T-helper 17 cell (primary cell): Measurements from ENCODE around the gene PTPRG. TPM values are rescaled to one million over a fixed set of nuclear protein-coding genes. Genes with fewer than 3 reads are reported as not detected.

Experiments used
- ATAC-seq: fragments of 150-1000 bp; cut with Tn5 transposase; 2 replicates; pipeline ENCODE4 v1.10.0; 2021; ENCODE audit warnings: mild to moderate bottlenecking, moderate library complexity
- DNase-seq, 3 donors: peaks; one replicate each; pipeline versions ENCODE4 v3.0.0 to v3.0.0-alpha.2; 2020 to 2021
- H3K9me3 ChIP-seq: one replicate; pipeline ENCODE4 v1.7.0; 2013; ENCODE audit warnings: low read length, mild to moderate bottlenecking; ENCODE audit not compliant: control insufficient read depth, poor library complexity, severe bottlenecking
- H3K27ac Mint-ChIP-seq: one replicate; pipeline ENCODE4 v1.8.0; 2022; ENCODE audit warnings: mild to moderate bottlenecking, moderate library complexity, mixed read lengths
- H3K27me3 Mint-ChIP-seq: one replicate; pipeline ENCODE4 v1.8.0; 2022; ENCODE audit warnings: mixed read lengths
- H3K36me3 Mint-ChIP-seq: one replicate; pipeline ENCODE4 v1.8.0; 2022; ENCODE audit warnings: low read depth, mixed read lengths
- H3K4me1 Mint-ChIP-seq: one replicate; pipeline ENCODE4 v1.8.0; 2022; ENCODE audit warnings: mild to moderate bottlenecking, mixed read lengths
- H3K4me3 Mint-ChIP-seq: one replicate; pipeline ENCODE4 v1.8.0; 2022; ENCODE audit warnings: mild to moderate bottlenecking, moderate library complexity, mixed read lengths
- total RNA-seq, 4 donors: library from RNA in 2 of 4; stranded (reverse) in 2 of 4; gene quantifications; one replicate each; pipeline ENCODE4 v1.2.3 and lab custom pipeline; 2022 to 2026

The PTPRG gene
- total RNA-seq, 2 donors from 2014 or later: 0.02 TPM; not detected in 1

DNA sequence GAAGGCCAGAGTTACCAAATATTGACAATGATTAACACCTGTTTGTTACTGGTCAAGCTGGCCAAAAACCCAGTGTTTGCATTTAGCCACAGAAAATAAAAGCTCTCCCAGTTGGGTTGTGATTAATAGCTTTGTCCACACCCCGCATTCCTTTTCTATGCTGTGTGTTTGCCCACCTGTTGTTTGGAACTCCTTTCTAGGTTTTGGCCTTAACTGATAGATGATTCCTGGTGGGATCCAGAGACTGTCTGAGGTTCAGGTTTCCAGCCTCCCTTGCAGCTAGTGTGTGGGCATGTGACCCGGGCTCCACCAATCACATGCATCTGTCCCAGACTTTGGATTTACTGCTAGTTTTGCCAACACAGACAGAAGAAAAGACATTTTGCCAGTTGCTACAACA, 83.8 kb downstream of the PTPRG start:
- Mint-ChIP-seq H3K36me3 (no peaks in the 10 kb centered on the region), H3K27ac (no peak overlapping the region), H3K4me1 (no peaks in the 10 kb centered on the region), H3K4me3 (no peak overlapping the region), H3K27me3 (no peaks in the 10 kb centered on the region)
- H3K9me3 ChIP-seq: no peaks in the 10 kb centered on the region
- ATAC-seq (no peak), DNase-seq (no peak)

DNA sequence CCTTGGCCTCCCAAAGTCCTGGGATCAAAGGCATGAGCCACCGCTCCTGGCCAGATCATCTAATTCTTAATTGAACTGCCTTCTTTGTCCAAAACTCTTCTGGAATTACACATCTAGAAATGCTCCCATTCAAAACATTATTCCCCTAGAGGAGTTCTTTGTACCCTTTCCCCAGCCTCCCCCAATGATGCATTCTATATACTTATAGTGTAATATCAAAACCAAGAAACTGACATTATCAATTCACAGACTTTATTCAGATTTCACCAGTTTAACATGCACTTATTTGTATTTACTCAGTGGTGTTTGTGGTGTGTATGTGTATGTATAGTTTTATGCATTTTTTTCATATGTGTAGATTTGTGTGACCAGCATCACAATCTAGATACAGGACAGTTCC, 85.0 kb downstream of the PTPRG start:
- no peak for ATAC-seq
- no peak for DNase-seq
- H3K4me3 Mint-ChIP-seq: no peak overlapping the region
- no peak overlapping the region for H3K27ac Mint-ChIP-seq
- no peaks in the 10 kb centered on the region for H3K27me3 Mint-ChIP-seq
- no peaks in the 10 kb centered on the region for H3K36me3 Mint-ChIP-seq
- no peaks in the 10 kb centered on the region for H3K9me3 ChIP-seq
- H3K4me1 Mint-ChIP-seq: no peaks in the 10 kb centered on the region

DNA sequence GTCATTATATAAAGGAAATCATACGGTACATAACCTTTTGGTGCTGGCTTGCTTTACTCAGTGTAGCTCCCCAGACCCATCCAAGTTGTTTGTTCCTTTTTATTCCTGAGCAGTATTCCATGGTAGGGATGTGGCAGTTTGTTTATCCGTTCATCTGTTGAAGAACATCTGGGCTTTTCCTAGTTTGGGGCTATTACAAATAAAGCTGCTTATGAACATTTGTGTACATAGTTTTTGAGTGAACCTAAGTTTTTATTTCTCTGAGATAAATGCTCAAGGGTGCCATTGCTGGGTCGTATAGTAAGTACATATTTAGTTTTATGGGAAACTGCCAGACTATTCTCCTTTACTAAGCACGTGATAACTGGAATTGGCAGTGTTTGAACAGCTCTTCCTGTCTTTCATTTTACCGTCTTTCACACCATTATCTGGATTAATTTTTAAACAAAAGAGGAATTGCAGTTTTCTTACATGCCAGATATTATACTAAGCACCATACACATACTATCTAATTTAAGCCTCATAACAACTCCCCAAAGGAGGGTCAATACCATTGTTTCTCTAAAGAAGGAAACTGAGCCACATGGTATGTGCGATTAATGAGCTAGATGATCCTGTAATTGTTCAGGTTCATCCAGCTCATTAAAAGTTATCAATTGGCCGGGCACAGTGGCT, 85.6 kb downstream of the PTPRG start:
- no peak overlapping the region for H3K4me3 Mint-ChIP-seq
- ATAC-seq: no peak
- no peak overlapping the region for H3K27ac Mint-ChIP-seq
- no peaks in the 10 kb centered on the region for H3K27me3 Mint-ChIP-seq
- no peaks in the 10 kb centered on the region for H3K36me3 Mint-ChIP-seq
- no peaks in the 10 kb centered on the region for H3K9me3 ChIP-seq
- no peak for DNase-seq
- H3K4me1 Mint-ChIP-seq: no peaks in the 10 kb centered on the region

DNA sequence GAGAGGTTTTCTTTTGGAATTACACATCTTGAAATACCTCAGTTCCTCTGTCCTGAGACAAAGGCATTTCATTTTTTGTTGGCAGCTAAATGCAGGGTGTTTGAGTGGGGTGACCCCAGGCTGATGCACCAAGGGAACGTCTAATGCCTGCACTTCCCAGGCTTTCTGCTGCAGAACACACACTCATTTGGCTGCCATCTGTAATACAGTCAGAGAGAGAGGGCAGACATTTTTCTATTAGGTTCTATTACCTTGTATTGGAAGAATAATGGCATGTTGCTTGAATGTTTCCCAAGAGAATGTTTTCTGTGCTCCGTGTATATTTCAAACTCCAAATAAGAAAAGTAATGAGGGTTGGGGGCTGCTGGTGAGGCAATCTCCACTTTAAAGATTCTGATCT, 87.1 kb downstream of the PTPRG start:
- ATAC-seq (no peak), DNase-seq (no peak)
- Mint-ChIP-seq H3K36me3 (no peaks in the 10 kb centered on the region), H3K4me1 (no peaks in the 10 kb centered on the region), H3K27ac (no peak overlapping the region), H3K27me3 (no peaks in the 10 kb centered on the region), H3K4me3 (no peak overlapping the region)
- no peaks in the 10 kb centered on the region for H3K9me3 ChIP-seq

DNA sequence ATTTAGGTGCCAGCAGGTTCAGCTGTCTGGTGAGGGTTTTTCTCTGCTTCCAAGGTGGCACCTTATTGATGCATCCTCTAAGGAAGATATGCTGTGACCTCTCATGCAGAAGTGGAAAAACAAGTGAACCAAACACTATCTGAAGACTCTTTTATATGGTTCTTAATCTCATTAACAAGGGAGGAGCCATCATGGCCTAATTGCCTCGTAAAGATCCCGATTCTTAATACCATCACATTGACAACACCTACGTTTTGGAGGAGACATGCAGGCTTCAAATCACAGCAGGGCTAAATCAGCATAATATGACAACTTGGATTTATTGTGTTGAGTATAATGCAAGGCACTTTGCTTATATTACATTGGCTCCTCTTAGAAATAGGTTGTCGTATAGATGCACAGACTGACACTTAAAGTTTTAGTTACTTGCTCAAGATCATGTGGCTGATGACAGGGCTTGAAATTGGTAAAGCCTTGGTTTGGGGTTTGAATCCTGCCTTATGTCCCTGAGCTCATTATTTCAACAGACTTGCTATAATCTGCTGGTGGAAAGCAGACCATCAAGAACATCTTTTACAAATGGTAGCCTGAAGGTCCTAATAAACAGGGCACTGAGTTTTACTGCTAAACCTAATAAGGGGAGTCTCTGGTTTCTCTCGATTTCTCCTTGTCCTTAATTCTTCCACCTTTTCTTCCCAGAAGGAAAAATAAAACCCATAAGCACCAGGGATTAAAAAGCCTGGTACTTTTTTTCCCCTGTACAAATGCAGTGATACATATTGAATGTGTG, 88.2 kb downstream of the PTPRG start:
- no peaks in the 10 kb centered on the region for H3K4me1 Mint-ChIP-seq
- no peaks in the 10 kb centered on the region for H3K36me3 Mint-ChIP-seq
- ATAC-seq: no peak

DNA sequence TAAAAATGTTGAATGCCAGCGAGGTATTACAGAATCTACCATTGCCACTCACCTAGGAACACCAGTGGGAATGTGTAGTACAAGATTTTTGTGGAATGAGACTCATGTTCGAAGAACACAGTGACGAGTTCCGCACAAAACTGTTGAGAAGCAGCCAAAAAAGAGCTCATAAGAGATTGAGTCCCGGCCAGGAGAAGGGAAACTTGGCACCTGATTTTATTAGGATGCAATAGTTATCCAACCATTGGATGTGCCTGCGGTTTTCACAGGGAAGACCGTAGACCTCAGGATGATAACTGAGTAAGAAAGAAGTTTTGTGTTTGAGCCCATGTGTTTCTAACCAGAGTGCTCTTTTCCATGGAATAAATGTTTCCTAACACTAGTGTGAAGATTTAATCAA, 88.9 kb downstream of the PTPRG start:
- no peaks in the 10 kb centered on the region for H3K36me3 Mint-ChIP-seq
- no peaks in the 10 kb centered on the region for H3K4me1 Mint-ChIP-seq
- no peak for DNase-seq
- H3K4me3 Mint-ChIP-seq: no peak overlapping the region
- no peak for ATAC-seq
- H3K27me3 Mint-ChIP-seq: no peaks in the 10 kb centered on the region
- no peak overlapping the region for H3K27ac Mint-ChIP-seq
- no peaks in the 10 kb centered on the region for H3K9me3 ChIP-seq

More for the DNA sequence above, 88.2 kb downstream of the PTPRG start:
- DNase-seq: no peak
- Mint-ChIP-seq H3K4me3 (no peak overlapping the region), H3K27me3 (no peaks in the 10 kb centered on the region), H3K27ac (no peak overlapping the region)
- H3K9me3 ChIP-seq: no peaks in the 10 kb centered on the region

DNA sequence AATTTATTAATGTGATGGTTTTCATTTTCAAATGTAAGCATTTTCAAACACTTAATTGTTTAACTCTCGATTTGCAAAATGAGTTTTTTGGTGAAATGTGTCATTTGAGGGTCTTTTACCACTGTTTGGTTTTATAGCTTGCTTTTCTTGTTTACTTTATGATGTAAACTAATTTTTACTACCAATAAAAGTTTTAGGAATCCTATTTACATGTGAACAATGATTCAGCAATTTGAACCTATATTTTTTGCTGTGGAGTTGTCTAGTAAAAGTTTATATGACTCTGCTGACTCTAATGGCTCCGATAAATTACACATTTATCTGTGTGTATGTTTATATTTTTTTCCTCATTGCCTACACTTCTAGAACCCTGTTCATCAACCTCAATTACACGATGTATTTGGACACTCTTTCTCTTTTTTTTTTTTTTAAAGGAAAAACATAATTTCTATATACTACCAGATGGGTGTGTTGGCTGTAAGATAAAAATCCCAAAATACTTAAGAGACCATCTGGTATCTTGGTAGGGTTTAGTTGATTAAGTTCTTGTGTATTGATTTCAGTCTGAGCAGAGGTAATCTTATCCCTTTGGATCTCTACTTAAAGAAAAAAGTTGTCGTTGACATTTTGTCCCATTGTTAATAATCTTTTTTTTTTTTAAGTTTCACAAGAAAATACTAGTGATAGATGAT, 89.5 kb downstream of the PTPRG start:
- Mint-ChIP-seq H3K27ac (no peak overlapping the region), H3K36me3 (no peaks in the 10 kb centered on the region), H3K4me1 (no peaks in the 10 kb centered on the region), H3K4me3 (no peak overlapping the region), H3K27me3 (no peaks in the 10 kb centered on the region)
- no peaks in the 10 kb centered on the region for H3K9me3 ChIP-seq
- no peak for ATAC-seq
- DNase-seq: no peak

DNA sequence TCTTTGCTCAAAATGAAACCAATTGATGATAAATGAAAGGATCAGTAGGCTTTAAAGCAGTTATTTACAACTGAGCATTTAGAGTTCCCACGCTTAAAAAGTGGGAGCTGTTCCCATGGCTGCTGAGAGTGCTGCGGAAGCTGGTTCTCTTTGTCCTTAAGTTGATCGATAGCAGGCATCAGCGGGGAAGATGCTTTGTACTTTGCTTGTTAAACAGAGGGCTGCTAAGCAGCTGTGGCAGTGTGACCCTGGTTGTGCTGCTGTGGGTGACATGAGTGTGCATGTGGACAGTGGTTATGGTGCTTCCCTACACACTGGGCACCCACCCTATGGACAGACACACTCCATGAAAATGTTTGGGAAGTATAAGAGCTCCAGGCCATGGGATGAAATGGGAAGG, 96.3 kb downstream of the PTPRG start:
- DNase-seq (no peak), ATAC-seq (no peak)
- no peak overlapping the region for H3K27ac Mint-ChIP-seq
- no peaks in the 10 kb centered on the region for H3K27me3 Mint-ChIP-seq
- H3K9me3 ChIP-seq: no peaks in the 10 kb centered on the region
- H3K36me3 Mint-ChIP-seq: no peaks in the 10 kb centered on the region
- H3K4me1 Mint-ChIP-seq: no peaks in the 10 kb centered on the region
- H3K4me3 Mint-ChIP-seq: no peak overlapping the region

DNA sequence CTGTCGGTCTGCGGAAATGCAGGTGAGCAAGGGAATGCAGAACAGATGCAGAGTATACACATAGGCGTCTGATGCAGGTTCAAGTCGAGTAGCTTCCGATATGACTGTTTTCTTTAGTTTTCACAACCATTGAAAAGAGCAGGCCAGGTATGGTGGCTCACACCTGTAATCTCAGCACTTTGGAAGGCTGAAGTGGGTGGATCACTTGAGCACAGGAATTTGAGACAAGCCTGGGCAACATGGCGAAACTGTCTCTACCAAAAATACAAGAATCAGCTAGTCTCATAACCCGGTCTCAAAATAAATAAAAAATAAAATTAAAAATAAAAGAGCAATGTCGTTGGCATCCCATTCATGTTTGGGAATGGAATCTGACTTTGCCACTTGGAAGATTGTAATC, 101.5 kb downstream of the PTPRG start:
- no peak for ATAC-seq
- no peaks in the 10 kb centered on the region for H3K36me3 Mint-ChIP-seq

DNA sequence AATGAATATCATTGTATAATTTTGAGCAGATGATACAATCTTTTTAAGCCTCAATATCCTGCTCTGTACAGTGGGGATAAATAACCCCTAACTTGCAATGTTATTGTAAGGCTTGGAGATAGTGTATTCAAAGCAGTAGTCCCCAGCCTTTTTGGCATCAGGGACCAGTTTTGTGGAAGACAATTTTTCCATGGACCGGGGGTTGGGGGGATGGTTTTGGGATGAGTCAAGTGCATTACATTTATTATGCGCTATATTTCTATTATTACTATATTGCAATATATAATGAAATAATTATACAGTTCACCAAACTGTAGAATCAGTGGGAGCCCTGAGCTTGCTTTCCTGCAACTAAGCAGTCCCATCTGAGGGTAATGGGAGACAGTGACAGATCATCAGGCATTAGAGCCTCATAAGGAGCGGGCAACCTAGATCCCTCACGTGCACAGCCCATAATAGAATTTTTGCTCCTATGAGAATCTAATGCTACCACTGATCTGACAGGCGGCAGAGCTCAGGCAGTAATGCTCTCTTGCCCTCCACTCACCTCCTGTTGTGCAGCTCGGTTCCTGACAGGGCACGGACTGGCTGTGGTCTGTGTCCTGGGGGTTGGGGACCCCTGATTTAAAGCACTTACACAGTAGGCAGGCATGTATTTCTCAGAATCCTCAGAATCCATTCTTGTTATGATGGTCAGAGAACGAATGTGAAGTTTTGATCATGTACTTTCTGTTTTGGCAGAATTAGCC, 102.2 kb downstream of the PTPRG start:
- no peaks in the 10 kb centered on the region for H3K36me3 Mint-ChIP-seq
- ATAC-seq (no peak), DNase-seq (no peak)
- H3K9me3 ChIP-seq: no peaks in the 10 kb centered on the region
- H3K27ac Mint-ChIP-seq: no peak overlapping the region
- no peaks in the 10 kb centered on the region for H3K4me1 Mint-ChIP-seq
- H3K4me3 Mint-ChIP-seq: no peak overlapping the region
- no peaks in the 10 kb centered on the region for H3K27me3 Mint-ChIP-seq

More for the DNA sequence above, 101.5 kb downstream of the PTPRG start:
- no peak for DNase-seq
- no peaks in the 10 kb centered on the region for H3K4me1 Mint-ChIP-seq
- no peak overlapping the region for H3K4me3 Mint-ChIP-seq
- no peak overlapping the region for H3K27ac Mint-ChIP-seq
- no peaks in the 10 kb centered on the region for H3K9me3 ChIP-seq
- H3K27me3 Mint-ChIP-seq: no peaks in the 10 kb centered on the region

DNA sequence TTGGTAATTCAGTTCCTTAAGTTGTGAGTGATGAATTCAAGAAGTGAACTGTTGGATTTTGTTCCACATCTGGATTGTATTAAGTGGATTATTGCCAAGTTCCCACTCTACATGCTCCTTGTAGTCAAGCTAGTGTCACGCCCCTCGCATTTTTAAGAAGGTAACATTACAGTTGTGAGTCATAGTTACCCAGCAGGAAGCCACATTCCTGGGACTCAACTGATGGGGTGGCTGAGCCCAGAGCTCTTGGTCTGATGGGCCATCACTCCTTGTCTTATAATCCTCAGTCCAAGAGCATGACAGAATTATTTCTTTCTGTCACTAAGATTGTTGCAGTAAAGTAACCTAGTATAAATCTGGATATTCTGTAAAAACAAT, 102.7 kb downstream of the PTPRG start:
- no peak overlapping the region for H3K27ac Mint-ChIP-seq
- no peaks in the 10 kb centered on the region for H3K9me3 ChIP-seq

DNA sequence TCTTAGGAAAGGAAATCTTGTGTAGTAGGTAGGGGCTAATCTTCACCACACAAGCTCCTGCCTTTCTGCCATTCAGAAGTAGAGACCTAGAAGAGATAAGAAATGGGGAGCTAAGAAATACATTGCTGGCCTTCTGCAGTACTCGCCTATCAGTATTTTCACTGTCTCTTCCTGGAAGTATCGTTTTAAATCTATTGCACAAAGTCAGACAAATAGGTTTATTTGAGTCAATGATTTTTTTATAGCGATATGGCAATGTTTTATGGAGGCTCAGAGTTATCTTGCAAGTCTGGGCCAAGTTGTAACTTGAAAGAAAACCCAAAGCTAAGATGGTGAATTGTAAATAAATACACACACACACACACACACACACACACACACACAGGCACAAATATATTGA, 103.8 kb downstream of the PTPRG start:
- Mint-ChIP-seq H3K27ac (no peak overlapping the region), H3K27me3 (no peaks in the 10 kb centered on the region), H3K36me3 (no peaks in the 10 kb centered on the region), H3K4me1 (no peaks in the 10 kb centered on the region), H3K4me3 (no peak overlapping the region)
- DNase-seq: no peak
- no peak for ATAC-seq
- no peaks in the 10 kb centered on the region for H3K9me3 ChIP-seq

More for the DNA sequence above, 102.7 kb downstream of the PTPRG start:
- H3K4me3 Mint-ChIP-seq: no peak overlapping the region
- ATAC-seq (no peak), DNase-seq (no peak)
- no peaks in the 10 kb centered on the region for H3K4me1 Mint-ChIP-seq
- no peaks in the 10 kb centered on the region for H3K27me3 Mint-ChIP-seq
- no peaks in the 10 kb centered on the region for H3K36me3 Mint-ChIP-seq

DNA sequence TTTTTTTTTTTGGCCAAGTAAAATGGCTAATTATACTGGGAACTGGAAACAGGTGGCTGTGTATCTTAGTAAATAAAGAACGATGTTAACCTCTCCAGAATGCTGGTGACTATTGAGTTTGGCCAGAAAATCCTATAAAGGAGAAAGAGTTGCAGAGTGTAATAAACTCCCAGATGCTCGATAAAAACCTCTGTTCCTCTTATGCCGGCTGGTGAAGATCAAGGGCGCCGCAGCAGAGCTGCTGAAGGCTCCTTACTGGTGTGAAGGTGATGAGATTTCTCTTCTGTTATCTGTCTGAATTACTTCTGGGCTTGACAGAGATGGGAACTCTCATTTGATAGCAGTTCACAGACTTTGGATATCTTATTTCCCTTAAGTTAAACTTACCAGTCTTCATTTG, 104.6 kb downstream of the PTPRG start:
- H3K36me3 Mint-ChIP-seq: no peaks in the 10 kb centered on the region
- H3K4me3 Mint-ChIP-seq: no peak overlapping the region

More for the DNA sequence above, 104.6 kb downstream of the PTPRG start:
- H3K9me3 ChIP-seq: no peaks in the 10 kb centered on the region
- Mint-ChIP-seq H3K27me3 (no peaks in the 10 kb centered on the region), H3K27ac (no peak overlapping the region), H3K4me1 (no peaks in the 10 kb centered on the region)
- no peak for DNase-seq
- no peak for ATAC-seq
